Measurements from ENCODE around the gene TRUB1.

DNA sequence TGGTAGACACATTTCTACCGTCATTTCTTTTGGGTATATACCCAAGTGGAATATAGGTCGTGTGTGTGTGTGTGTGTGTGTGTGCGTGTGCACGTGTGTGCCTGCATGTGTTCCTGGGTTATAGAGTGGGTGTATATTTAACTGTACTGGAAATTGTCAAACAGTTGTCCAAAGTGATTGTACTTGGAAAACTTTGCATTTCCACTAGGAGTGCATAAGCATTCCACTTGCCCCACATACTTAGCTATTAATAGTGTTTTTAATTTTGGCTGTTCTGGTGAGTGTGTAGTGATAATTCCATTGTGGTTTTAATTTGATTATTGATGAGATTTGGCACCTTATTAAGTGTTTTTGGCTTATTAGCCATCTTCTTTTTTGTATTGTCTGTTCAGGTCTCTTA lies 25.9 kb downstream of the TRUB1 start:
- TF ChIP-seq, protein P1, sequence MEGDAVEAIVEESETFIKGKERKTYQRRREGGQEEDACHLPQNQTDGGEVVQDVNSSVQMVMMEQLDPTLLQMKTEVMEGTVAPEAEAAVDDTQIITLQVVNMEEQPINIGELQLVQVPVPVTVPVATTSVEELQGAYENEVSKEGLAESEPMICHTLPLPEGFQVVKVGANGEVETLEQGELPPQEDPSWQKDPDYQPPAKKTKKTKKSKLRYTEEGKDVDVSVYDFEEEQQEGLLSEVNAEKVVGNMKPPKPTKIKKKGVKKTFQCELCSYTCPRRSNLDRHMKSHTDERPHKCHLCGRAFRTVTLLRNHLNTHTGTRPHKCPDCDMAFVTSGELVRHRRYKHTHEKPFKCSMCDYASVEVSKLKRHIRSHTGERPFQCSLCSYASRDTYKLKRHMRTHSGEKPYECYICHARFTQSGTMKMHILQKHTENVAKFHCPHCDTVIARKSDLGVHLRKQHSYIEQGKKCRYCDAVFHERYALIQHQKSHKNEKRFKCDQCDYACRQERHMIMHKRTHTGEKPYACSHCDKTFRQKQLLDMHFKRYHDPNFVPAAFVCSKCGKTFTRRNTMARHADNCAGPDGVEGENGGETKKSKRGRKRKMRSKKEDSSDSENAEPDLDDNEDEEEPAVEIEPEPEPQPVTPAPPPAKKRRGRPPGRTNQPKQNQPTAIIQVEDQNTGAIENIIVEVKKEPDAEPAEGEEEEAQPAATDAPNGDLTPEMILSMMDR (IDR thresholded peaks at IDR 0.05; ENCODE audit: low read length), result no peak
- TF ChIP-seq EZH2 (optimal IDR thresholded peaks at IDR 0.05; ENCODE audit: low read depth, low read length) (no peak), EZH2phosphoT487 (IDR thresholded peaks at IDR 0.05; ENCODE audit: low read length) (no peak)
